GM18867 (cell line): ENCODE data around the gene HLA-DMA.
"Not testable (repeated sequence)": the region's sequence is repeated elsewhere in the genome, so short reads cannot be mapped to it uniquely, and the experiment has no call there.

ENCODE experiments used
- ATAC-seq: cut with Tn5 transposase; IDR thresholded peaks from one replicate; pipeline ENCODE4 v1.9.1; 2021; ENCODE audit warnings: mild to moderate bottlenecking, moderate library complexity; ENCODE audit not compliant: unreplicated experiment

The HLA-DMA gene

GRCh38 chr6:32954986-32955802 lies 2.3 kb upstream of the HLA-DMA start:
- no peak for ATAC-seq

DNA sequence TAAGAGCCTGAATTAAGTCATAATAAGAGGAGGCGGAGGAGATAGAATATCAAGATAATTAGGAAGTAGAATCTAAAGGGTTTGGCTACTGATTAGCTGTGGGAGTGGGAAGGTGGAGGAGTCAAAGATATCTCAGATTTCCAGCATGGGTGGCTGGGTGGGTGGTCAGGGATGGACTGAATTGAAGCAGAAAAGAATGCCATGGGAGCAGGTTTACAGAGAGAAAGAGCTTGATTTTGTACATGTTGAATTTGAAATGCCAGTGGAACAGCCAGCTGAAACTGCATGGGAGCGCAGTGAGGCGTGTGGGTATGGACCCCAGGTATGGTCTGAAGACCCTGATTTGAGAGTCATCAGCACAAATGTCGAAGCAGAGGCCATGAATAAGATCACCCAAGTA lies 1.4 kb upstream of the HLA-DMA start:
- no peak for ATAC-seq

DNA sequence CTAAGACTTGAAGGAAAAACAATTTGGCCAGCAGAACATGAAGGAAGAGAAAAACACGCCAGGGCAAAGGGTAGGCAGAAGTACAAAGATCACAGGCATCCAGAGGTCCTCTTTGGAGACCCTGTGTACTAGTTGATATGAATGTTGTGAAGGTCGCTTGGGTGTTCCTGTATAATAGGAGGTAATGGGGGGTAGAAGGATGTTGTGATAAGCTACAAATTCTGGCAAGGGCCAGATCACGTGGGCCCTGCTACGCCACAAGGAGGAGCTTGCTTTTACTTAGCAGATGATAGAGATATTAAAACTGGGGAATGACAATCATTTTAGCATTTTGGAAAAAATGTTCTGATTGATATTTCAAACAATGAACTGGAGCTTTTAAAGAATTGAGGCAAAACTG lies 878 bp upstream of the HLA-DMA start:
- ATAC-seq, result no peak

GRCh38 chr6:32950449-32950848 lies 2.4 kb downstream of the HLA-DMA start:
- no peak for ATAC-seq

DNA sequence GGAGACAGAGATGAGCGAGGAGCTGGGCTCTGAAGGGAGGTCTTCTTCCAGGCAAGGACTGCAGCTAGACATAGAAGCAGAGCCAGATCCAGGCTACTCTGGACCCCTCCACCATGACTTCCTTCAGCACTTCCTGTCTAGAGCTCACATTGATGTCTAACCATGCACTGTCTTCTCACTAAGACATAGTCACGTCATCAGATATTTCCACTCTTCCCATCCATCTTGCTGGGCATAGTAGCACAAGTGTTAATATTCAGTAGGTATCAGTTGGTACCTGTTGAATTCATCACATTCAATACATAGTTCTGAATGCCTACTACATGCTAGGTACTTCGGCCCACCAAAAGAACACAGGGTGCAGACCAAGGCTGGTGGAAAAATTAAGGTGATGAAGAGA lies 2.9 kb downstream of the HLA-DMA start:
- no peak for ATAC-seq

- ATAC-seq, result no peak
Observed at GRCh38 chr6:32949113-32949512, 3.8 kb downstream of the HLA-DMA start.

GRCh38 chr6:32947552-32948465 lies 5.1 kb downstream of the HLA-DMA start:
- no peak for ATAC-seq

GRCh38 chr6:32946893-32947292 lies 6.0 kb downstream of the HLA-DMA start:
- no peak for ATAC-seq

DNA sequence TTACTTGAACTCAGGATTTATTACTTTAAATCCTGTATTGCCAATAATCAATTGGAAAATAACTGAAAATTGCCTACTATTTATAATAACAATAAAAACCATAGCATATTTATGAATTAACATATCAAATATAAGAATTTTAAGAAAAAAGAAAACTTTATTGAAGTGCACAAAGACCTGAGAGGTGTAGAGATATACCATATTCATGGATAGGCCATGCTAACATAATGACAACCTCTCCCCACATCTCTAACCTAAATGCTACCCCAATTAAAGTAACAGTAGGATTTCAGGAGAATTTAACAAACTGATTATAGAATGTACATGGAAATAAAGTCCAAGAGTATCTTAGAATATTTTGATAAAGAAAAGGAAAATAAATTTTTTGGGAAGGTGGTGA lies 6.9 kb downstream of the HLA-DMA start:
- no peak for ATAC-seq

DNA sequence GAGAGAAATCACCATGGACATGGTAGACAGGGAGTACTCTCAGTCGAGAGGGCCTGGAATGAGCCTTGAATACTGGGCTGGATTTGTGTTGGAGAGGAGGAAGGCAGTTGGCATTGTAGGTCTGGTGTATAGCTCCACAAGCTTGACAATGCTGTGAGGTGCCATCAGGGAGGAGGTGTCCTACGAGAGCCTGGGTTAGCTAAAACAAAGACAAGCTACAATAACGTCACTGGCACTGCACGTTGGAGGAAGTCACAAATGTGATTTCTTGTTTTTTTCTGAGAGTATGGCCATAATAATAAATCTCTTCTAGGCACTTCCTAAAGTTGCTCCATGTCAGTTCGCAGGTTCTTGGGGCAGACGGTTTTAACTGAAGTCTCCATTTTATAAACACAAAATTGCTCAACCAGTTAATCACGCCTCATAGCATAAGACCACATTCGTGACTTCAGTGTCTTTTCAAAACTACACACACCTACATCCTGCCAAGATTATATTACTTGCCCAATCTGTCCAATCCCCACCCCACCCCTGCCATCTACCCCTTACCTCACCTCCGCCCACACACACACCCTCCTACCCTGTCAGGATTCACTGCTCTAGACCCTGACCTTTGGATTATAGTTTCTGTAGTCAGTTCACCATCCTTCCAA lies 7.7 kb downstream of the HLA-DMA start:
- no peak for ATAC-seq

GRCh38 chr6:32943864-32944649 lies 8.8 kb downstream of the HLA-DMA start:
- peak; percentile 53 for ATAC-seq

GRCh38 chr6:32942555-32943123 lies 10.3 kb downstream of the HLA-DMA start:
- not testable (repeated sequence) for ATAC-seq

DNA sequence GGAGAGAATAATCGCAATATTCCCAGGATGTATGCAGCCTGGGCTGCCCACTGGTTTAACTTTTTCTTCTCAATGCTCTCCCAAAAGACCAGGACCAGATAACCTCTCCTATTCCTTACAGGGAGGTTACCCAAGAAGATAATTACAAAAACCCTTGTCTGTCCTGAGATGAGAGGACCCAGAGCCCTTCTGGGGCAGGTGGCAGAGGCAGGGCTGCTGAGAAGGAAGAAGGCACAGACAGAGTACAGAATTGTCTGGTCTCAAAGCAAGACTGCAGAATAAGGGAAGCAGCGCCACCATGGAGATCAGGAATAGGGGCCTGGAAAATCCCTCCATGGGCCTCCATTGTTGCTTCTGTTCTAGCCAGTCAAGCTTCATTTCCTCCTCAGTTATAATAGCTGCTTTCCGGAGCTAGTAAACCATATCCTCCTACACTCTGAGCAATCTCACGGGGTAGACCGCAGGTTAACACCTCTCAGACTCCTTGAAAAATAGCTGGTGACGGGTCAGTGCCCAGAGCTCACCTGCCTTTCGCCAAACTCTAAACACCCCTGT lies 11.6 kb downstream of the HLA-DMA start:
- peak; percentile 58 for ATAC-seq

GRCh38 chr6:32940656-32941213 lies 12.2 kb downstream of the HLA-DMA start, which contains the start of gene HLA-DMB:
TSS of gene HLA-DMB (minus strand) at chr6:32941028. CDS start at chr6:32940807, 221 bp downstream.
- ATAC-seq, result peak; percentile 44

- ATAC-seq, result no peak
Observed at GRCh38 chr6:32938494-32938893, 14.4 kb downstream of the HLA-DMA start.

DNA sequence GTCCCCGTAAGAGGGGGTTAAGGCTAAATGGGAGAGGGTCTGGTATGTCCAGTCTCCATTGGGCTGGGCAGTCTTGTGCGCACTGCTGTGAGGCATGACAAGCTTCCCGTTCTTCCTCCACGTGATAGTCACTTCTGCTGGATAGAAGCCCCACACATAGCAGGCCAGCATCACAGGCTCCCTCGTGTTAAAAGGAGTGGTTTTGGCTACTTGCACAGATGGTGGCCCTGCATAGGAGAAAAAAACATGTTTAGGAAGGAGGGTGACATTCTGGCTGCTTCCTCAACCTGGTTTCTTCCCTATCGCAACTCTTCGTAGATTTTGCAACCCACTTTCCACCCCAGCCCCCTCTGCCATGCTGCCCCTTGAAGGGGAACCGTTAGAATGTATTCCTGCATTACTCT lies 15.7 kb downstream of the HLA-DMA start:
- no peak for ATAC-seq

DNA sequence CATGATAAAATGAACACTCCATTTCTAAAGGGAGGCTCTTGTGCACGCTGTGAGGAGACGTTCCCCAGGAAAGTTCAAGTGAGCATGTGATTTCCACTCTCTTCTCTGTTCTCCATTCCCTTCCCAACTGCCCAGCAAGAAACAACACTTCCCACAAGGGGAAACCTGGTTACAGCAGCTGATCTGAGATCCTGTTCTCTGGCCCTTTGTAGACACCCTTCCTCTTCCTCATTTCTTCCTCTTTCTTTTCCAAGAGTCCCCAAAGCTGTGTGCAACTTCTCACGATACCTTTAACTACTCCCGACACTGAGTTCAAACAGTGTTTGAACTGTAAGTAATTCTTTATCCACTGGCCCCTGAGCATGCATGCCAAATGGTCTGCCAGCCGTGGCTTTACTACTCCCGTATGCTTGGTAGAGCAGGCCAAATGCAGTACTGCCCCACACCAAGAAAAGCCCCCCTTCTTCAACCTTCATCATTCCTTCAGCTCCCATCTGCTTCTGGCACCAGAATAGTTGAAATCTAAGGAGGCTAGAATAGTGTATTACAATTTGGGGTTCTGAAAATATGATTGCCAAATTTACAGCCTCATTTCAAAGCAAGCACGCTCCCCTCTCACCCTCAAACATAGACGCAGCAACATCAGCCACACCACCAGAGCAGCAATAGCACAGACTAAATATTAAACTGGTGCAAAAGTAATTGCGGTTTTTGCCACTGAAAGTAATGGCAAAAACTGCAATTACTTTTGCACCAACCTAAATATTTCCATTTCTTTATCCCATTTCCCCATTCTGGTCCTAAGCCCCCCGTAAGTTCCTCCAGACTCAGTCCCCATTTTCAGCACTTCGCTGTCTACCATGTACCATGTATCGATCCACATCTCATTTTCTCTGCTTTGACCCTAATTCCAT lies 16.4 kb downstream of the HLA-DMA start:
- ATAC-seq, result no peak

DNA sequence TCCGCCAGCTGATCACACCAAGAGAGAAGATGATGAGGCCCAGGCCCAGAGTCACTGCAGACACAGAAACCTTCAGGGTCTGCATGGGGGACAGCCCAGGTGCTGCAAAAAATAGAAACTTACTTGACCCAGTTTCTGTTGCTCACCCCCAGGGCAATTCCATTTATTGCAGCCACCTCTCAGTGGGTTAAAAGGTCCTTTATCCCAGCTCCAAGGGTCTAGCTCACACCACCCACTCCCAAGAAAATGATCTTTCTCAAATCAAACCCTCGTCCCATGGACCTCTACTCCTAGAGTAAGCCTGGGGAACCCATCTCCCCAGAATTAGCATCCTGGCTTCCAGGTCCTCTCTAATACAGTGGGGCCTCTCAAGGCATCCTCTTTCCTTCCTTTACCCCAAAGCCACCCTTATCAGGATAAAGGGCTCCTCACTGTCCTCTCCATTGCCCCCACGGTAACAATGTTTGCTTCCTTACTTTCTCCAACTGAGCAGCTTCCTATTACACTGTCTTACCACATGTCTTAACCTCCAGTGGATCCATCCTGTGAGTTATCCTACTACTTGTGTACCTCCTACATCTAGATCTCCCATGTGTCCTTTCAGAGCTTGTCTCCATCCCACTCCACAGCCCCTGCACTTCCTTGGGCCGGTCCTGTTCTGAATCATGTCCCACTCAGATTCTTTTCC lies 17.2 kb downstream of the HLA-DMA start:
- no peak for ATAC-seq
